Activated CD4-positive, alpha-beta memory T cell treated with anti-CD3 and anti-CD28 coated beads, Interleukin-2, amount 10 ng/mL, durations not matched to agents 7 days and 5 days (primary cell): ENCODE results near the gene PPP2R3B. TPM values are rescaled to one million over a fixed set of nuclear protein-coding genes. Genes with fewer than 3 reads are reported as not detected.
"Not testable (repeated sequence)": the region's sequence is repeated elsewhere in the genome, so short reads cannot be mapped to it uniquely, and the experiment has no call there.

ENCODE experiments used
- CTCF ChIA-PET: fragments of 350-600 bp; sonication (Branson Sonifier 250); formaldehyde crosslinking; loops from one replicate; lab custom pipeline; 2021; ENCODE audit warnings: antibody characterized with exemption, inconsistent platforms; lab: Charles Lee
- POLR2A ChIA-PET: fragments of 350-600 bp; sonication (Branson Sonifier 250); formaldehyde crosslinking; loops from one replicate; lab custom pipeline; 2021; ENCODE audit warnings: antibody characterized with exemption; lab: Charles Lee
- DNase-seq: peaks from one replicate; pipeline ENCODE4 v3.0.0-alpha.2; 2020
- H3K27ac Mint-ChIP-seq: one replicate; pipeline ENCODE4 v1.8.0; 2021; ENCODE audit warnings: mild to moderate bottlenecking, mixed read lengths
- H3K27me3 Mint-ChIP-seq: one replicate; pipeline ENCODE4 v1.8.0; 2021; ENCODE audit warnings: mixed read lengths
- H3K36me3 Mint-ChIP-seq: one replicate; pipeline ENCODE4 v1.8.0; 2021; ENCODE audit warnings: low read depth, mixed read lengths
- H3K4me1 Mint-ChIP-seq: one replicate; pipeline ENCODE4 v1.8.0; 2021; ENCODE audit warnings: mixed read lengths
- H3K4me3 Mint-ChIP-seq: one replicate; pipeline ENCODE4 v1.8.0; 2021; ENCODE audit warnings: mild to moderate bottlenecking, mixed read lengths
- H3K9me3 Mint-ChIP-seq: one replicate; pipeline ENCODE4 v1.8.0; 2021; ENCODE audit warnings: mixed read lengths
- total RNA-seq, 2 experiments: library from RNA; stranded (reverse); gene quantifications; one replicate each; pipeline ENCODE4 v1.2.3, GENCODE V29; 2021

Gene PPP2R3B
- total RNA-seq, 2 experiments from 2014 or later, result 26.1 to 26.3 TPM

GRCh38 chrX:358651-359143 lies 28.0 kb downstream of the PPP2R3B start:
- Mint-ChIP-seq H3K27me3 (no peaks in the 10 kb centered on the region), H3K36me3 (peaks cover 68% of the 10 kb centered on the region), H3K27ac (no peak overlapping the region), H3K4me1 (peaks cover 22% of the 10 kb centered on the region), H3K4me3 (no peak overlapping the region), H3K9me3 (peaks cover 35% of the 10 kb centered on the region)
- no peak for DNase-seq
- CTCF ChIA-PET, result no interaction called here
- POLR2A ChIA-PET, result no interaction called here

GRCh38 chrX:357693-358471 lies 28.8 kb downstream of the PPP2R3B start:
- no peaks in the 10 kb centered on the region for H3K27me3 Mint-ChIP-seq
- CTCF ChIA-PET, result no interaction called here

GRCh38 chrX:357035-357692 lies 29.5 kb downstream of the PPP2R3B start:
- H3K4me3 Mint-ChIP-seq, result peak overlapping the region; percentile 2
- peaks cover 56% of the 10 kb centered on the region for H3K36me3 Mint-ChIP-seq
- POLR2A ChIA-PET, result no interaction called here
- H3K27ac Mint-ChIP-seq, result peak overlapping the region; percentile 81
- H3K4me1 Mint-ChIP-seq, result peaks cover 22% of the 10 kb centered on the region
- CTCF ChIA-PET, result no interaction called here
- peaks cover 24% of the 10 kb centered on the region for H3K9me3 Mint-ChIP-seq
- no peak for DNase-seq
- no peaks in the 10 kb centered on the region for H3K27me3 Mint-ChIP-seq

More at GRCh38 chrX:357693-358471, 28.8 kb downstream of the PPP2R3B start:
- Mint-ChIP-seq H3K27ac (peak overlapping the region; percentile 81), H3K36me3 (peaks cover 60% of the 10 kb centered on the region), H3K9me3 (peaks cover 27% of the 10 kb centered on the region), H3K4me1 (peaks cover 22% of the 10 kb centered on the region), H3K4me3 (no peak overlapping the region)
- DNase-seq, result peak; percentile 34
- POLR2A ChIA-PET, result no interaction called here

GRCh38 chrX:356385-357034 lies 30.2 kb downstream of the PPP2R3B start:
- Mint-ChIP-seq H3K36me3 (peaks cover 49% of the 10 kb centered on the region), H3K4me3 (no peak overlapping the region), H3K9me3 (peaks cover 23% of the 10 kb centered on the region), H3K4me1 (peaks cover 22% of the 10 kb centered on the region), H3K27me3 (no peaks in the 10 kb centered on the region), H3K27ac (peak overlapping the region; percentile 81)
- no peak for DNase-seq
- POLR2A ChIA-PET, result no interaction called here
- CTCF ChIA-PET, result no interaction called here

GRCh38 chrX:355329-356050 lies 31.2 kb downstream of the PPP2R3B start:
- H3K9me3 Mint-ChIP-seq, result peaks cover 17% of the 10 kb centered on the region
- peaks cover 22% of the 10 kb centered on the region for H3K4me1 Mint-ChIP-seq
- no peak overlapping the region for H3K4me3 Mint-ChIP-seq
- no peak overlapping the region for H3K27ac Mint-ChIP-seq
- ChIA-PET POLR2A (no interaction called here), CTCF (no interaction called here)
- peaks cover 41% of the 10 kb centered on the region for H3K36me3 Mint-ChIP-seq
- H3K27me3 Mint-ChIP-seq, result no peaks in the 10 kb centered on the region
- DNase-seq, result no peak

GRCh38 chrX:353566-354535 lies 32.9 kb downstream of the PPP2R3B start:
- Mint-ChIP-seq H3K9me3 (peaks cover 6% of the 10 kb centered on the region), H3K27ac (no peak overlapping the region), H3K4me3 (no peak overlapping the region), H3K27me3 (no peaks in the 10 kb centered on the region), H3K4me1 (peaks cover 22% of the 10 kb centered on the region), H3K36me3 (peaks cover 27% of the 10 kb centered on the region)
- POLR2A ChIA-PET, result no interaction called here
- CTCF ChIA-PET, result no interaction called here
- no peak for DNase-seq

GRCh38 chrX:352582-353314 lies 34.0 kb downstream of the PPP2R3B start:
- POLR2A ChIA-PET, result no interaction called here
- CTCF ChIA-PET, result no interaction called here
- Mint-ChIP-seq H3K27me3 (no peaks in the 10 kb centered on the region), H3K27ac (no peak overlapping the region), H3K36me3 (peaks cover 24% of the 10 kb centered on the region), H3K4me3 (no peak overlapping the region), H3K4me1 (peaks cover 20% of the 10 kb centered on the region), H3K9me3 (peaks cover 2% of the 10 kb centered on the region)
- DNase-seq, result no peak

- peaks cover 19% of the 10 kb centered on the region for H3K36me3 Mint-ChIP-seq
- POLR2A ChIA-PET, result no interaction called here
- CTCF ChIA-PET, result no interaction called here
- H3K4me3 Mint-ChIP-seq, result no peak overlapping the region
- no peaks in the 10 kb centered on the region for H3K27me3 Mint-ChIP-seq
- H3K9me3 Mint-ChIP-seq, result no peaks in the 10 kb centered on the region
- H3K27ac Mint-ChIP-seq, result no peak overlapping the region
- no peak for DNase-seq
- H3K4me1 Mint-ChIP-seq, result peaks cover 14% of the 10 kb centered on the region
Measured at GRCh38 chrX:352181-352580, 34.5 kb downstream of the PPP2R3B start.

- H3K9me3 Mint-ChIP-seq, result no peaks in the 10 kb centered on the region
- CTCF ChIA-PET, result no interaction called here
- peaks cover 20% of the 10 kb centered on the region for H3K36me3 Mint-ChIP-seq
- no peak overlapping the region for H3K4me3 Mint-ChIP-seq
- H3K4me1 Mint-ChIP-seq, result peaks cover 9% of the 10 kb centered on the region
- DNase-seq, result no peak
- H3K27me3 Mint-ChIP-seq, result no peaks in the 10 kb centered on the region
- no peak overlapping the region for H3K27ac Mint-ChIP-seq
- POLR2A ChIA-PET, result no interaction called here
Measured at GRCh38 chrX:351736-352135, 35.0 kb downstream of the PPP2R3B start.

- H3K27me3 Mint-ChIP-seq, POLR2A ChIA-PET, CTCF ChIA-PET, H3K4me3 Mint-ChIP-seq, DNase-seq, H3K9me3 Mint-ChIP-seq, H3K4me1 Mint-ChIP-seq, H3K27ac Mint-ChIP-seq: not testable (repeated sequence)
- H3K36me3 Mint-ChIP-seq, result peaks cover 21% of the 10 kb centered on the region
Measured at GRCh38 chrX:351324-351641, 35.4 kb downstream of the PPP2R3B start.

GRCh38 chrX:350534-351323 lies 36.0 kb downstream of the PPP2R3B start:
- H3K9me3 Mint-ChIP-seq, result no peaks in the 10 kb centered on the region
- H3K4me3 Mint-ChIP-seq, result no peak overlapping the region
- POLR2A ChIA-PET, result no interaction called here

More at GRCh38 chrX:350534-351323, 36.0 kb downstream of the PPP2R3B start:
- no peak for DNase-seq
- CTCF ChIA-PET, result no interaction called here
- Mint-ChIP-seq H3K27ac (no peak overlapping the region), H3K4me1 (peaks cover 2% of the 10 kb centered on the region), H3K36me3 (peaks cover 19% of the 10 kb centered on the region), H3K27me3 (no peaks in the 10 kb centered on the region)
